ENCODE results near the gene HDAC7.

The HDAC7 gene

GRCh38 chr12:47747126-47747525 lies 72.6 kb downstream of the HDAC7 start:
- Mint-ChIP-seq H3K27ac (no peak overlapping the region), H3K4me1 (ENCODE audit: low read depth) (peaks cover 3% of the 10 kb centered on the region), H3K36me3 (ENCODE audit: low read depth) (no peaks in the 10 kb centered on the region), H3K9me3 (no peaks in the 10 kb centered on the region), H3K27me3 (no peaks in the 10 kb centered on the region), H3K4me3 (no peak overlapping the region)
- DNase-seq: no peak

DNA sequence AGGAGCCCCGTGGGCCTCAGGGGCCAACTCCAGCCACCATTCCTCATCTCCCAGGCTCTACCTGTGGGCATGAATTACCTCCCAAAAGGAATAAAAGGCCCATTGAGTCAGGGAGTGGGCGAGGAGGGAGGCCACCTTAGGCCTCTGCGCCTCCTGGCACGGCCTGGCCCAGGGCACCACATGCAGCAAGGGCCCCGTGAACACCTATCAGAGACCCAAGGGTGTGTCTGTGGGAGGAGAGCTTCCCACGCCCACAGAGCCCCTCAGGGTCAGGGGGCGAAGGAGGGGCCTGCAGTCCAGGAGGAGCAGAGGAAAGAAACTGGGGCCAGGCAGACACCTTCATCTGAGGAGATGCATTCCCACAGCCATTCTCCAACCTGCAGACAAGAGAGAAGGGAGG lies 73.2 kb downstream of the HDAC7 start:
- Mint-ChIP-seq H3K4me1 (ENCODE audit: low read depth) (peaks cover 5% of the 10 kb centered on the region), H3K4me3 (no peak overlapping the region), H3K27me3 (no peaks in the 10 kb centered on the region), H3K9me3 (no peaks in the 10 kb centered on the region), H3K27ac (no peak overlapping the region), H3K36me3 (ENCODE audit: low read depth) (no peaks in the 10 kb centered on the region)
- no peak for DNase-seq

DNA sequence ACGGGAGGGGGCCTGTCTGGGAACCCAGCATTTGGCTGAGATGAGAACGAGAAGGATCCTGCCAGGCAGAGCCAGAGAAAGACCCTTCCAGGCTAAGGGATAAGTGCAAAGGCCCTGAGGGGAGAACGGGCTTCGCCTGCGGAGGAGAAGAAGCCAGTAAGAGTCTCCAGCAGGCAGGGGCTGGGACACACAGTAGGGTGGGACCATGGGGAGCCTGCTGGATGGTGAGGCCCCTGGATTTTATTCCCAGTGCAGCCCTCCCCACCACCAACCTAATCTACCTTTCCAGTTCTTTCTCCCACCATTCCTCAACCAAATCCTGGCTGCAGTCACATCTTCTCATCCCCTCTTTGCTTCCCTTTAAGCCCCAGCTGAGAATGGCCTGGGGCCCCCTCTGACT lies 73.6 kb downstream of the HDAC7 start:
- Mint-ChIP-seq H3K4me1 (ENCODE audit: low read depth) (peaks cover 10% of the 10 kb centered on the region), H3K27ac (no peak overlapping the region), H3K27me3 (no peaks in the 10 kb centered on the region), H3K36me3 (ENCODE audit: low read depth) (no peaks in the 10 kb centered on the region), H3K9me3 (no peaks in the 10 kb centered on the region), H3K4me3 (no peak overlapping the region)
- no peak for DNase-seq

- Mint-ChIP-seq H3K27ac (no peak overlapping the region), H3K9me3 (no peaks in the 10 kb centered on the region), H3K36me3 (ENCODE audit: low read depth) (no peaks in the 10 kb centered on the region), H3K4me3 (no peak overlapping the region), H3K4me1 (ENCODE audit: low read depth) (peaks cover 14% of the 10 kb centered on the region), H3K27me3 (no peaks in the 10 kb centered on the region)
- DNase-seq: no peak
Measured at GRCh38 chr12:47745485-47746041, 74.1 kb downstream of the HDAC7 start.

DNA sequence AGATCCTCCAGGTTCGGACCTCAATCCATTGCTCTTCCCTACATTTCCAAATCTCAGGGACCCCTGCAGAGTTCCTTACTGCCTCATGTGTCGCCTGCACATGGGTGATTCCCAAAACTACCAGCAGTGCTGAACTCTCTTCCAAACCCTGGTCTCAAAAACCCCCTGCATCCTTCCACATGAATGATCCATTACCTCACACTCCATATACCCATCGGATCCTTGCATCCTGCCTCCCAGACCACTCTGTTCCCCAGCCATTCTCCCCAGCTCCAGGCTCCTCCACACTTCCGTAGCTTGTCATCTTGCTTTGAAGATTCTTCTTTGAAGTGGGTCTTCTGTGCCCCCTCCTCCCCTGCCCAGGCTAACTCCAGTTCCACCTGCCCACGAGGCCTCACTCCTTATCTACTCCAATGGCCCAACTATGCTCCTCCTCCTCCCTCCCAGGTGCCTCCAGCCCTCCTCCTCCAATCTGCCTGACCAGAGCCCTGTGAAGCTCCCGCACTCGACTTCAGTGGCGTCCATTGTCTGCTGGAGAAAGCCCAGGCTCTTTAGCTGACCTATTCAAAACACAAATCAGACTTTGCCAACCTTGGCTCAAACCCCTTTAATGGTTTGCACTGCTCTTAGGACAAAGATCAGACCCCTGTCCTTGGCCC lies 74.8 kb downstream of the HDAC7 start:
- Mint-ChIP-seq H3K36me3 (ENCODE audit: low read depth) (no peaks in the 10 kb centered on the region), H3K27ac (no peak overlapping the region), H3K4me1 (ENCODE audit: low read depth) (peaks cover 18% of the 10 kb centered on the region), H3K4me3 (no peak overlapping the region), H3K9me3 (no peaks in the 10 kb centered on the region), H3K27me3 (no peaks in the 10 kb centered on the region)
- DNase-seq: no peak

- H3K27me3 Mint-ChIP-seq: no peaks in the 10 kb centered on the region
- no peaks in the 10 kb centered on the region for H3K36me3 Mint-ChIP-seq (ENCODE audit: low read depth)
- H3K4me3 Mint-ChIP-seq: no peak overlapping the region
- peak; percentile 69 for DNase-seq
- peaks cover 22% of the 10 kb centered on the region for H3K4me1 Mint-ChIP-seq (ENCODE audit: low read depth)
- H3K9me3 Mint-ChIP-seq: no peaks in the 10 kb centered on the region
- H3K27ac Mint-ChIP-seq: no peak overlapping the region
Measured at GRCh38 chr12:47744005-47744651, 75.6 kb downstream of the HDAC7 start.

GRCh38 chr12:47743311-47743860 lies 76.3 kb downstream of the HDAC7 start:
- Mint-ChIP-seq H3K27me3 (no peaks in the 10 kb centered on the region), H3K9me3 (no peaks in the 10 kb centered on the region), H3K27ac (no peak overlapping the region), H3K4me3 (no peak overlapping the region), H3K36me3 (ENCODE audit: low read depth) (no peaks in the 10 kb centered on the region), H3K4me1 (ENCODE audit: low read depth) (peaks cover 22% of the 10 kb centered on the region)
- DNase-seq: no peak

- peak; percentile 86 for DNase-seq
- no peaks in the 10 kb centered on the region for H3K36me3 Mint-ChIP-seq (ENCODE audit: low read depth)
- no peaks in the 10 kb centered on the region for H3K9me3 Mint-ChIP-seq
- H3K4me3 Mint-ChIP-seq: no peak overlapping the region
- H3K27ac Mint-ChIP-seq: no peak overlapping the region
- peaks cover 22% of the 10 kb centered on the region for H3K4me1 Mint-ChIP-seq (ENCODE audit: low read depth)
- no peaks in the 10 kb centered on the region for H3K27me3 Mint-ChIP-seq
Measured at GRCh38 chr12:47742253-47742825, 77.4 kb downstream of the HDAC7 start.

GRCh38 chr12:47741340-47741703 lies 78.4 kb downstream of the HDAC7 start:
- H3K36me3 Mint-ChIP-seq (ENCODE audit: low read depth): no peaks in the 10 kb centered on the region
- H3K4me3 Mint-ChIP-seq: no peak overlapping the region
- DNase-seq: peak; percentile 60

GRCh38 chr12:47740606-47741339 lies 78.9 kb downstream of the HDAC7 start:
- no peak for DNase-seq
- H3K4me1 Mint-ChIP-seq (ENCODE audit: low read depth): peaks cover 22% of the 10 kb centered on the region
- no peaks in the 10 kb centered on the region for H3K9me3 Mint-ChIP-seq
- no peak overlapping the region for H3K27ac Mint-ChIP-seq
- H3K27me3 Mint-ChIP-seq: no peaks in the 10 kb centered on the region
- H3K36me3 Mint-ChIP-seq (ENCODE audit: low read depth): no peaks in the 10 kb centered on the region
- H3K4me3 Mint-ChIP-seq: no peak overlapping the region

More at GRCh38 chr12:47741340-47741703, 78.4 kb downstream of the HDAC7 start:
- no peaks in the 10 kb centered on the region for H3K9me3 Mint-ChIP-seq
- H3K4me1 Mint-ChIP-seq (ENCODE audit: low read depth): peaks cover 22% of the 10 kb centered on the region
- peak overlapping the region; percentile 24 for H3K27ac Mint-ChIP-seq
- H3K27me3 Mint-ChIP-seq: no peaks in the 10 kb centered on the region

GRCh38 chr12:47739979-47740378 lies 79.7 kb downstream of the HDAC7 start:
- Mint-ChIP-seq H3K27ac (no peak overlapping the region), H3K9me3 (no peaks in the 10 kb centered on the region), H3K4me3 (no peak overlapping the region), H3K36me3 (ENCODE audit: low read depth) (no peaks in the 10 kb centered on the region), H3K27me3 (no peaks in the 10 kb centered on the region), H3K4me1 (ENCODE audit: low read depth) (peaks cover 22% of the 10 kb centered on the region)
- no peak for DNase-seq

- no peak for DNase-seq
- Mint-ChIP-seq H3K9me3 (no peaks in the 10 kb centered on the region), H3K36me3 (ENCODE audit: low read depth) (no peaks in the 10 kb centered on the region), H3K4me1 (ENCODE audit: low read depth) (peaks cover 22% of the 10 kb centered on the region), H3K4me3 (no peak overlapping the region), H3K27ac (no peak overlapping the region), H3K27me3 (no peaks in the 10 kb centered on the region)
Measured at GRCh38 chr12:47739297-47739696, 80.4 kb downstream of the HDAC7 start.

DNA sequence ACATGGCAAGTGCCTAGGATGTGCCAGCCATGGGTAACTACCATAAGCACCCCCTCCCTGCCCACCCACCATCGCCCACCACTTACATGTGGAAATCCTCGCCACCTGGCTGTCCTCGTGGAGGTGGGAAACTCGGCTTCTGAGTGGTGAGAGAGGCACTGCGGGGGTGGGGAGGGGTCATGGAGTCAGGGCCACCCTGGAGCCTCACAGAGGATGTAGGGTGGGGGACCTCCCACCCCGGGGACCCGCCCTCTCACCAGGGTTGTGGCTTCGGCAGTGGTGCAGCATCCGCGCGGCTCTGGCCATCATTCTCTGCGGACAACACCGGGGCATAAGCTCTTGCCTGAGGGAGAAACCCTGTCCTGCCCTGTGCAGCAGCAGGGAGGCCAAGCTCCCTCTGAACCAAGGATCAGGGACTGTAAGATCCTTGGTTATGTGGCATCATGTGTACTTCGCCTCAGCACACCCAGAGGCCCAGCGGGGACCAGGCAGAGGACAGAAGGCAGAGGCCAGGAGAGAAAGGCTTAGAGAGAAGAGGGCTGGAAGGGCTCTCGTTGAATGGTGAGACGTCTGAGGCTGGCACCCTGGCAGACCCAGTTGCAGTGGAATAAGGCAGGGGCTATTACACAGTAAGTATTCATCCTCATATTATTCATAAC lies 81.6 kb downstream of the HDAC7 start:
- DNase-seq: no peak
- Mint-ChIP-seq H3K9me3 (no peaks in the 10 kb centered on the region), H3K4me1 (ENCODE audit: low read depth) (peaks cover 21% of the 10 kb centered on the region), H3K4me3 (no peak overlapping the region), H3K27me3 (no peaks in the 10 kb centered on the region), H3K27ac (no peak overlapping the region), H3K36me3 (ENCODE audit: low read depth) (no peaks in the 10 kb centered on the region)

Measured in activated T-cell treated with anti-CD3 and anti-CD28 coated beads, Interleukin-2, amount 50 U/mL, for 24 hours (primary cell).